ENCODE results near the gene NOTCH2. TPM values are rescaled to one million over a fixed set of nuclear protein-coding genes. Genes with fewer than 3 reads are reported as not detected.

Gene NOTCH2
- total RNA-seq, 6 experiments from 2014 or later = 122 to 147 (median 134) TPM

- no peak for TF ChIP-seq CTCF (IDR thresholded peaks at IDR 0.05)
- Mint-ChIP-seq H3K9me3 (no peaks in the 10 kb centered on the region), H3K4me1 (ENCODE audit: low read depth) (peaks cover 46% of the 10 kb centered on the region), H3K4me3 (no peak overlapping the region), H3K36me3 (ENCODE audit: low read depth) (peaks cover 48% of the 10 kb centered on the region), H3K27me3 (ENCODE audit: insufficient read depth) (no peaks in the 10 kb centered on the region), H3K27ac (no peak overlapping the region)
- DNase-seq = no peak
Observed at GRCh38 chr1:119975006-119975405, 94.5 kb downstream of the NOTCH2 start.

GRCh38 chr1:119974013-119974412 lies 95.4 kb downstream of the NOTCH2 start:
- no peaks in the 10 kb centered on the region for H3K9me3 Mint-ChIP-seq
- no peak overlapping the region for H3K4me3 Mint-ChIP-seq
- peaks cover 52% of the 10 kb centered on the region for H3K36me3 Mint-ChIP-seq (ENCODE audit: low read depth)
- DNase-seq = no peak
- H3K27ac Mint-ChIP-seq = no peak overlapping the region
- no peak for TF ChIP-seq CTCF (IDR thresholded peaks at IDR 0.05)
- peaks cover 49% of the 10 kb centered on the region for H3K4me1 Mint-ChIP-seq (ENCODE audit: low read depth)
- no peaks in the 10 kb centered on the region for H3K27me3 Mint-ChIP-seq (ENCODE audit: insufficient read depth)

GRCh38 chr1:119971710-119972570 lies 97.5 kb downstream of the NOTCH2 start:
- TF ChIP-seq CTCF (IDR thresholded peaks at IDR 0.05) = no peak
- no peak for DNase-seq
- H3K9me3 Mint-ChIP-seq = no peaks in the 10 kb centered on the region
- peaks cover 2% of the 10 kb centered on the region; the same call in 1 of the 2 replicates for H3K27me3 Mint-ChIP-seq (ENCODE audit: insufficient read depth)
- peaks cover 53% of the 10 kb centered on the region for H3K4me1 Mint-ChIP-seq (ENCODE audit: low read depth)
- H3K4me3 Mint-ChIP-seq = no peak overlapping the region
- H3K36me3 Mint-ChIP-seq (ENCODE audit: low read depth) = peaks cover 47% of the 10 kb centered on the region
- no peak overlapping the region; the same call in none of the 2 replicates for H3K27ac Mint-ChIP-seq

GRCh38 chr1:119968601-119969000 lies 100.9 kb downstream of the NOTCH2 start:
- peak overlapping the region; percentile 90; the same call in 1 of the 2 replicates for H3K27ac Mint-ChIP-seq
- peaks cover 61% of the 10 kb centered on the region for H3K4me1 Mint-ChIP-seq (ENCODE audit: low read depth)
- no peaks in the 10 kb centered on the region for H3K9me3 Mint-ChIP-seq
- no peak overlapping the region for H3K4me3 Mint-ChIP-seq
- TF ChIP-seq CTCF (IDR thresholded peaks at IDR 0.05) = no peak
- DNase-seq = no peak
- H3K27me3 Mint-ChIP-seq (ENCODE audit: insufficient read depth) = peaks cover 2% of the 10 kb centered on the region; the same call in 1 of the 2 replicates
- peaks cover 48% of the 10 kb centered on the region for H3K36me3 Mint-ChIP-seq (ENCODE audit: low read depth)

GRCh38 chr1:119968068-119968492 lies 101.4 kb downstream of the NOTCH2 start:
- Mint-ChIP-seq H3K27ac (peak overlapping the region; percentile 90), H3K9me3 (no peaks in the 10 kb centered on the region), H3K27me3 (ENCODE audit: insufficient read depth) (peaks cover 2% of the 10 kb centered on the region; the same call in 1 of the 2 replicates), H3K4me3 (no peak overlapping the region), H3K4me1 (ENCODE audit: low read depth) (peaks cover 56% of the 10 kb centered on the region), H3K36me3 (ENCODE audit: low read depth) (peaks cover 45% of the 10 kb centered on the region)
- peak; percentile 48 for DNase-seq
- peak; percentile 94 for TF ChIP-seq CTCF (IDR thresholded peaks at IDR 0.05)

Data from HFFc6 (cell line).